ENCODE data around the gene CPED1.

DNA sequence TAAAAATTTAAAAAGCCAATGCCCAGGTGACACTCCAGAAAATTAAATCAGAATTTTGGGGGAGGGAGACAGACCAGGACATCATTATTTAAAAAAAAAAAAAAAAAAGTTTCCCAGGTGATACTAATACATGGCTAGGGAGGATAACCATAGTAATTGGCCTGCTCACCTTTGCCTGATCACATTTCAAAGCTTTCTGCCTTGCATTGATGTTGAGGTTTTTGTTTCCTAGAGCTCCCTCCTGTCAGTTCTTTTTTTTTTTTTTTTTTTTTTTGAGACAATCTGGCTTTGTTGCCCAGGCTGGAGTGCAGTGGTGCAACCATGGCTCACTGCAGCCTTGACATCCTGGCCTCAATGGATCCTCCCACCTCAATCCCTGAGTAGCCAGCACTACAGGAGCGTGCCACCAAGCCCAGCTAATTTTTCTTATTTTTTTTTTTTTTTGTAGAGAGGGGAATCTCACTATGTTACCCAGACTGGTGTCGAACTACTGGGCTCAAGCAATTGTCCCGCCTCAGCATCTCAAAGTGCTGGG lies 38.1 kb downstream of the CPED1 start:
- TF ChIP-seq CTCF (IDR thresholded peaks at IDR 0.05; ENCODE audit: low read length) (no peak), EZH2 (optimal IDR thresholded peaks at IDR 0.05; ENCODE audit: low read depth, low read length) (no peak), EZH2phosphoT487 (IDR thresholded peaks at IDR 0.05; ENCODE audit: low read length) (no peak)
